HG03175 (cell line): ENCODE data around the gene MAP3K3.

ENCODE experiments used
- ATAC-seq: cut with Tn5 transposase; IDR thresholded peaks from one replicate; pipeline ENCODE4 v1.9.1; 2021; ENCODE audit warnings: mild to moderate bottlenecking, moderate library complexity; ENCODE audit not compliant: unreplicated experiment

Gene MAP3K3

DNA sequence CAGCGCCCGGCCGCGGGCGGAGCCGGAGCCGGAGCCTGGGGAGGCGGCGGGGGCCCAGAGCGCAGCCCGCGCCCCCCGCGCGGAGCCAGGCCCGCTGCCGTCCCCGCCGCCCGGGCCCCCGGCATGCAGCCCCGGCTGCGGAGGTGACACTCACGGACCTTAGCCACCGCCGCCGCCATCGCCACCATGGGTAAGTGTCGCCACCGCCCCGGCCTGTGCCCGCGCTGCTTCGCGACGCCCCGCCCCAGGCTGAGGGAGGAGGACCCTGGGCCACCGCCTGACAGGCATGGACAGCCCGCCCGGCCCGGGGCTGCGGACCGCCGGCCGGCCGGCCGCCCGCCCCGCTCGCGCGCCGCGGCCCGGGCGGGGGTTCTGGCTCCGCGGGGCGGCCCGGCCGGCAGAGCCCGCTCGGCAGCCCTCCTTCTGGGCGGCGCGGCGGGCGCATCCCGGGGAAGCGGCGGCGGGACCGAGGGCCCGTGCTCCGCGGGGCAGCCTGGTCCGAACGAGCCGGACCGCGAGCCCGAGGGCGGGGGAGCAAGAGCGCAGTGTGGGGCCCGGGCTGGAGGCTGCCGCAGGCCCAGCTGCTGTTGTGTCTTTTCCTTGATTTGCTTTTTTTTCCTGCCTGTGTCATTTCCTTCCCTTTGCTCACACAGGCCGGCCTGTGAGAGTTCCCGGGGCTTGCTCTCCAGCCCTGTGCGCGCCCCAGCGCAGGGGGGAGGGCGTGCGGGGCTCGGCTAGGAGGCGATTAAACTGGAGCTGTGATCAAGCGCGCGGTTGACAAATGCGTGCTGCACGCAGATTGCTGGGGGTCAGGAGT lies 565 bp downstream of the MAP3K3 start:
- ATAC-seq: peak; percentile 30

DNA sequence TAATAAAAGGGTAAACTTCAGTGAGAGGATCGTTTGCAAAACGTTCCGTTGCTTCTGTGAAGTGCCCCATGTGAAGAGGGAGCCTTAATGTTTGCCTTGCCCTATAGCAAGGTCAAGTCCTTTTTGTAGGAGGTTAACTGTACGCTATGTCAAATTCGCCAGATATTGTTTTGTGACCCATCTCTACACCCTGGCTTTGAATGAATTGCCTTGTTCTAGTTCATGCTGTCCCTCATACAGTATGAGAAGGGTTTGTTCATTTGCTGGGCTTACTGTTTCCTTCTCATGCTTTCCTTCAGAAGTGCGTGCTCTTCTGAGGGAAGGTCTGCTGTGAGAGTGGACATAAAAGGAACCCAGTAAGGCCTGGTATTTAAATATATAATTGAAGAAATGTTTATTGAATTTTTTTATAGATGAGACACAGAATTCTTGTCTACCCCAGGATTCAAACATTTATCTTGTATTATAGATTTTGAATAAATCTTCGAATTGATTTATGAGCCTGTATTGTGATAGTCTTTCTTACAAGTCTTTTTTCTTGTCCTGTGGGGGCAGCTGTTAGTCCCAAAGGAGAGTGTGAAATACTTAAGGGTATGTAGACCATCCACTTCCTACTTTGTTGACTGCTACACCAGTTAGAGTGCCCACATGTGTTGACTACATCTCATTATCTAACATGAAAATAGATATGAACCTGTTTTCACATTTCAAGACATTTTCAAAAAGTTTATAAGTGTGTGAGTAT lies 1.7 kb downstream of the MAP3K3 start:
- ATAC-seq: no peak

DNA sequence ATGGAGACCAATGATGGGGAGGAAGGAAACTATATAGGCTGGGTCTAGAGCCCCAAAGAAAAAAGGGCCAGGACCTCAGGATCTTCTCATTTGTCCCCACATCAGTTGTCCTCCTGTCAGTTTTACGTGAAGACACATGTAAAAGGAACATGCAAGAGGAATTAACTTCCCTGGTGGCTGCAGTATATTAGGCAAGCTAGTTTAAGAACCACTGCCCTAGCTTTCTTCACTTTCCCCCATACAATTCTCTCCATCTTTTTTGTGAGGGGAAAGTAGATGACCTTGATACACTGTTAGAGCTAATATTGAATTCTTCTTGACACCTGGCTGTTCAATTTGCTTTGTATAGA lies 2.3 kb downstream of the MAP3K3 start:
- ATAC-seq: no peak

DNA sequence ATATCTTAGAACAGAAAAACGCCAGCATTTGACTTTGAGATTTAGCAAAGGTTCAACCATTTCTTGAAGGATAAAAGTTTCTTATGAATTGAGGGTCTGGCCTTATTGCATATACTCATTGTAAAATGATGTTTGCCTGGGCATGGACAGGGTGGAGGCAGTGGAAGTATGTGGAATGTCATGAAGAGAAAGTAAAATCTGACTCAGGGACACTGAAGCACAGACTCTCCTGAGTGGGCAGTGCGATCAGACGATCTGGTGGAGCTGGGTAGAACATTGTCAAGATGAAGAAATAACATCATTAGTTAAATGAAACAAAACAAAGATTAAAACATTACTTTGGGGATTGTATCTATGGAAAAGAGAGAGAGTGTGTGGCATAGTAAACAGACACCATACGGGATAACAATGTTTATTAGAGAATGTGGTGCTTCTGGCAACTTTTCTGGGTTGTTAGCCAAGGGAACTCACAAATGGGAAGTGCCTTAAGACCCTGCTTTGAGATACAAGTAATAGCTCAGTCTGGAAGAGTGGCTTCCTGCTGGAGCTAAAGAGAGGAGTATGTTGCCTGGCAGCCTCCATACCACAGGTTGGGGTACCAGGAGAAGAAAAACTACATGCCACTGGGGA lies 4.4 kb downstream of the MAP3K3 start:
- no peak for ATAC-seq

DNA sequence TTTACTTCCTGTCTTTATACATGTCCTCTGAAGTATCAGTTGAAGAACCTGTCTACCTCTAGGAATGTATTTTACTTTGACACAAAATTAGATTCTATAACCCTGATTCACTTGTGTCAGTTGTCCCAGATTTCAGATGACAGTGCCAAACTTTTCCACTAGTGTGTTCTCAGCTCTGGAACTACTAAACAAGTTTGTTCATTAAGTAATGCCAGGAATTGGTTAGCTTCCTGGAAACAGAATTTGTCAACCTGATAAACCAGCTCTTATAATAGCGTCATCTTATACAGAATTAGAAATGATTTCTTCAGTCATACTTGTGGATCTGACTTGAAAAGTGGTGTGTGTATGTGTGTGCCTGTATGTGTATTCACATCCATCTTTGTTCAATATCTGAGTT lies 7.4 kb downstream of the MAP3K3 start:
- no peak for ATAC-seq

DNA sequence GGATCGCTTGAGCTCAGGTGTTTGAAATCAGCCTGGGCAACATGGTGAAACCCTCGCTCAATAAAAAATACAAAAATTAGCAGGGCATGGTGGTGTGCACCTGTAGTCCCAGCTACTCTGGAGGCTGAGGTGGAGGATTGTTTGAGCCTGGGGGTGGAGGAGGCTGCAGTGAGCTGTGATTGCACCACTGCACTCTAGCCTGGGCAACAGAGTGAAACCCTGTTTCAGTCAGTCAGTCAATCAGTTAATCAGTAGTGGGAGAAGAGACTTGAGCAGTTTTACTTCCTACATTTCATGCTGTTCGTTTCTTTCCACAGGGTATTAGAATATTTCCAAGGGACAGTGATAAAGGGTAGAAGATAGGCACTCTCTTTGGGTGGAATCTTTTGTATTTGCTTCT lies 8.8 kb downstream of the MAP3K3 start:
- ATAC-seq: no peak

DNA sequence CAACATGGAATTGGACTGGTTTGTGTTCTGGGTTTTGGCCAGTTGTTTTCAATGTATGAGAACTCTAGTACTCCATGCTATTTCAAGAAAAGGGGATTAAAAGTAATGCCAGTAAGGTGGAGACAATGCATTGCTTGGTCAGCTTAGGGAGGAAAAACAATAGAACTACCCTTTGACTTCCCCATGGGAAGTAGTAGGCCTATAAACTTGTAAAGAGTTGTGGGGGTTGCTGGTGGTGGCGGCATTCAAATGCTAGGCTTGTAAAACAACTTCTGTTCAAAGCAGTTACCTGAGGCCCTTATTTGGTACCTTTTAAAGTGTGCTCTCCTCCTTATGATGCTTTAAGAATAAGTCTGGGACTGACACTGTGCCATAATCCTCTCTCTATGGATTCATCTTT lies 9.4 kb downstream of the MAP3K3 start:
- no peak for ATAC-seq

DNA sequence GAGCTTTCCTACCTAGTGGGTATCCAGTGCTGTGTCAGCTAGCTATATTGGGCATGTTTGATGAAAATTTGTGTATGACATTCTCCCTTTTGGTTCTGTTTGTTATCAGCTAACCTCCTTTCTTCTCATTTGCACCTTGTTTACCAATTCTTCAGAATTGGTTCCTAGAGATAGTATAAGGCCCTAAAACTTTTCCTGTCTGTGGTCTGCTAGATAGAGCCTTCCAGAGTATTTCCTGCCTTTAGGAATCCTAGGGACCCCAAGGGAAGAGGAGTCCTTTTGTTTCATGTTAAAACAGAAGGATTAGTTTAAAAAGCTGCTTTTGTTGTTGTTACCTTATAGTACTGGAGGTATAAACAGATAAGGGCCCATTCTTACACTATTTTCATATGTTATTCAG lies 11.5 kb downstream of the MAP3K3 start:
- no peak for ATAC-seq

DNA sequence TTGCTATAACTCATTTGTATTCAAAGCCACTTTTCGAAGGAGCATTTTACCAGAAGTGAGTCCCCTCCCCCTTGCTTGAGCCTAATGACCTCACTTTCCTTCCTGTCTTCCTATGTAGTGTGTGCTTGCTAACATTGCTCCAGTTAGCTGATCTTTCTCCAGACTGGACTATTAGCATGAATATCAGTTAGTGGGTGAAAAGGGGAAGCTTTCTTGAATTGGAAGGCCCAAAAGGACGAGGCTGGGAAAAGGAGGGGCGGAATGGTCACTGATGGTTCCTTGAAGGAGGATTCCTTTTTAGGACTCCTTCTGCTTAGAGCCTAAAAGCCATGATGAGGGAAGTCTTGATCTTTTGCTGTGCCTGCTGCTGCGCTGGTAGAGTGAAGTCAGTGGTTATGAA lies 11.9 kb downstream of the MAP3K3 start:
- ATAC-seq: no peak

DNA sequence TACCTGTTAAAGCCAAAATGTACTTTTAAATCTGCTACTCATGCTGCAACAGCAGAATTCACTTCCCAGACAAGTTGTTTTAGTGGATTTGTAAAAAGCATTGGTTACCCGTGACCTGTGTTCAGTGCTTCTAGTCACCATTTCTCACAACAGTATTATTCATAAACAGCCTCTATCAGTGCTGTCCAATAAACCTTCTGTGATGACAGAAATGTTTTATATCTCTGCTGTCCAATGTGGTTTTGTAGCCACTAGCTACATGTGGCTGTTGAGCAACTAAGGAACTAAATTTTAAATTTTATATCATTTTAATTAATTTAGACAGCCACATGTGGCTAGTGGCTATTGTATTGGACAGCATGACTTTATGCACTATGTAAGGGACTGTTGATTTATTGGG lies 12.6 kb downstream of the MAP3K3 start:
- ATAC-seq: no peak

DNA sequence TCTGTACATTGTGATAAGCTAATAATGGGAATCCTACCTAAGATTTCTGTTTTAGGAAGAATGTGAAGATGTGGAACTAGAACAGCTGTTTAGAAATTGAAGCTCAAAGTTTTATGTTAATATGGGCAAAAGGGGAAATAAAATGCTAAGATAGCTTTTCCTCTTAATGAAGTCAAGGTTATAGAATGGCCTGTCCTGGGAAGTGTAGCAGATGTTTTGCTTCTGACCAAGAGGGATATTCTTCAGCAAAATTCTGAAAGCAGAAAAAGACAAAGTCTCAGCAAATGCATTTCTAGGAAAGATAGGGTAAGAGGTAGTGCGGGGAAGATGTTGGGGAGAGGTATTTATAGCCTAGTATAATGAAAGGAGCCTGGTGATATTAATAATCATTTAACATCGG lies 13.1 kb downstream of the MAP3K3 start:
- no peak for ATAC-seq

DNA sequence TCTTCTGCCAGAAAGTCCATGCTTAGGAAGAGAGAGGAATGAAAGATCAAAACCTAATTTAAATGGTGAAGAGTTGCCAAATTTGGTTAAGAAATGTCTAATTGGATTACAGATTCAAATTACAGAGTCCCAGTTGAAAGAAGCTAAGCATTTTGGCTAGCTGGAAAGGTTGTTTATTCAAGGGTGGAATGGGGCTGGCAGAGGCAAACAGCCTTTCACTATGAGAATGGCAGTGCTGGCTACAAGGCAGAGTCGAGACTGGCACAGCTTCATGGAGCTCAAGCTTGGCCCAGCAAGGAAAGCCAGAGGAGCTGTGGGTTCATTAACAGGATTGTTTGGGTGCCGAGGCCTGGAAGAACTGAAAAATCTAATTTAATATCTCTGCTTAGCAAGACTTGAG lies 13.6 kb downstream of the MAP3K3 start:
- ATAC-seq: no peak

DNA sequence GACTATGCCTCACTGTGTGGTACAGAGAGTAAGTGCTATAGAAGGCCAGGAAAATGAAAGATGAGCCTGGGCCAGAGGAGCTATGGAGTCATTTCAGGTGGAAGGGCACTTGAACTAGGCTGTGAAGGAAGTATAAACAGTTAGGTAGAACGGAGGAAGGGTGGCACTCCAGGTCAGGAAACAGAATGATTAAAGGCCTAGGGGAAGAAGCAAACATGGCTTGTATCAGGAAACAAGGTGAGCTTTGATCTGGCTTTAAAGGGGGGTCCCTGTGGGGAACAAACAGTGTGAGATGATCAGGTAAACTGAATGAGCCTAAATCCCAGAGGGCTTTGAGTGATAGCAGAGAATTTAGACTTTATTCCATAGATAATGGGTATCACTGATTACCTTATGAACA lies 16.9 kb downstream of the MAP3K3 start:
- ATAC-seq: no peak

DNA sequence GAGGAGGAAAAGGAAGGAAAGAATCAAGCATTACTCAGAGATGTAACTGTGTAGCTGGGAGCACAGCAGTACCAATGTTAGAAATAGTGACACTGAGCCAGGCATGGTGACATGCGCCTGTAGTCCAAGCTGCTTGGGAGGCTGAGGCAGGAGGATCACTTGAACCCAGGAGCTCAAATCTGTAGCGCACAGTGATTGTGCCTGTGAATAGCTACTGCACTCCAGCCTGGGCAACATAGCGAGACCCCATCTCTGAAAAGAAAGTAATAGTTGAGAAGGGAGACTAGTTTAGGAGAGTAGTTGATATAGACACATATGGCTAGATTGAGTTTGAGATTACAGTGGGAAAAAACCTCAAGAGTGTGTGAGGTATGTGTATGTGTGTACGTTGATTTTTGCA lies 17.8 kb downstream of the MAP3K3 start:
- ATAC-seq: no peak

DNA sequence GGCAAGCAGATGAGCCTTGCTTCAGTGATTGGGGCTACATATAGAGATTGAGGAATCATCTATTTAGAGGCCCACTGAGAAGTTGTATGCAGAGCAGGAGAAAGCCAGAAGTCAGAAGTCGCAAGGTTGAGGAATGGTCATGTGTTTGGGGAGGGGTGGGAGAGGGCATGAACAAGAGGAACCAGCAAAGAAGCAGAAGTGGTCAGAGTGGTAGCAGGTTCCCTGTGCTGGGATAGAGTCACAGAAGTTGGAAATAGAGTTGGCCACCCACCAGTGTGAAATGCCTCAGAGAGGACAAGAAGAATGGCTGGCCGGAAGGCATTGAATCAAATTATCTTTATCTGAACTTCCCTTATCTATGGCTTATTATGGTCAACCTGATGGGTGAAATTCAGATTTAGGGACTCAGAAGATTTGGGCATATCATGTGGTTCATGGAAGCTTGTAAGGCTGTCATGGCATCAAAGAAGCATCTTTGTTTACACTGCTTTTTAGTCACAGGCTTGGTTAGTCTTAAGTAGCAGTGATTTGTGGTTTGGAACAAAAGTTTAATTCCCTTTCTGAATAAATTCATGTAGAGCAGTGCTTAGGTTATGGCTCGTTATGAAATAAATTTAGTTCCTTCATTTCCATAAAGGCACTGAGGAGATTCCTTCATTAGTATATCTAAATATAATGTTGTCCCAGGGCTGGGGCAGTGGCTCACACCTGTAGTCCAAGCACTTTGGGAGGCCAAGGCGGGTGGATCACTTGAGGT lies 19.7 kb downstream of the MAP3K3 start:
- ATAC-seq: no peak

DNA sequence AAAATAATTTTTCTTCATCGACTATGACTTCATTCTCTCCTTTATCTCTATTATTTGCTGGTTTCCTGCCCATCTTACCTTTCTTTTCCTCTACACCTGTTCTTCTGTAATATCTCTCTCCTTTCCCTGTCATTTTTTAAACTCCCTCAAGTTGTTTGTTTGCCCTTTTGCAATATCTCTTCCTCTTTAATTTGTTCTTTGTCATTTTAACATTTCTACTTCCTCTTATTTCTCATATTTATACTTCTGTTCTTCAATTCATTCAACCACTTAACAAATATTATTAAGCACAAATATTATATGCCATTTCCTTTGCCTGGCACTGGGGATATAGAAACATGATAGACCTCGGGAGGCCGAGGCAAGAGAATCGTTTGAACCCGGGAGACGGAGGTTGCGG lies 22.6 kb downstream of the MAP3K3 start:
- ATAC-seq: no peak

DNA sequence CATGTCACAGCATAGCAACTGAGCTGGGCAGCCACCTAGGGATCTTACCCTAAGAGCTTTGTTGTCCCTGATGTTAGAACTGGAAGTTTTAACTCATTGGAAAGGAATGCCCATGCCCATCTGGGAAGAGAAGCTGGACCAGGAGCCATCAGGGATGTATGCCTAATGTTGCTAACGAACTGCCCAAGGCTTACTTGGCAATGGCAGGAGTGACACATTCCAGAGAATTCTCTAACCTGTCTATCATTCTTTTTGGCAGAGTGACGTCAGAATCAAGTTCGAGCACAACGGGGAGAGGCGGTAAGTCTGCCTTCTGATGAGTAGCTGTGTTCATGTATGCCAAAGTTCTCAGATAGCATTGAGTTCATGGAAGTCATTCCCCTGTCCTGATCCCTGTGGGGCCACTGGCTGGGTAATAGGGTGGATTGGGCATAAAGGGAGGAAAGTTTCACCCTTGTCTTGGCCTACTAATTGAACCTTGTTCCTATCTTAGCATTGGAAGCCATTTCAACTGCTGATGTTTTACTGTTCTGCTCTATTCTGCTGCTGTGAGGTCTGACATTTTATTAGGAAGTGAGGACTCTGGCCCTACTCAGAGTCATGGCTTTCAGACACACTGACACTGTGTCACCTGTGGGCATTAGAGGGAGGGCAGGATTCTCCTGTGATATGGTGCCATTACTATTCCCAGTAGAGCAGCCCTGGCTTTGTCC lies 23.7 kb downstream of the MAP3K3 start:
- ATAC-seq: peak; percentile 67

DNA sequence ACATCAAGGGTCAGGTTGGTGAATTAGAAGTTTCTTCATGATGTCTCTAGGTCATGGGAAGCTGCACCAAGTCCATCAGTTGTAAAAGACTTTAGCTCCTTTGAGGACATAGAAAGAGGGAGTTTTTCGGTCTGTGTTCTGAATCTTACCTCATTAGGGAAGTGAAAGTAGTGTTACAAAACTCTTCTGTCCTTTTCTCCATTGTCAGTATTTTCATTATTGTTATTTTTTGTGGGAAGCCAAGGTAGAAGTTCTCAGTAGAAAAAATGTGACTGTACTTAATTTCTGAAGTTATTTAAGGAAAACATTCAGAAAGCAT lies 24.2 kb downstream of the MAP3K3 start:
- peak; percentile 82 for ATAC-seq

DNA sequence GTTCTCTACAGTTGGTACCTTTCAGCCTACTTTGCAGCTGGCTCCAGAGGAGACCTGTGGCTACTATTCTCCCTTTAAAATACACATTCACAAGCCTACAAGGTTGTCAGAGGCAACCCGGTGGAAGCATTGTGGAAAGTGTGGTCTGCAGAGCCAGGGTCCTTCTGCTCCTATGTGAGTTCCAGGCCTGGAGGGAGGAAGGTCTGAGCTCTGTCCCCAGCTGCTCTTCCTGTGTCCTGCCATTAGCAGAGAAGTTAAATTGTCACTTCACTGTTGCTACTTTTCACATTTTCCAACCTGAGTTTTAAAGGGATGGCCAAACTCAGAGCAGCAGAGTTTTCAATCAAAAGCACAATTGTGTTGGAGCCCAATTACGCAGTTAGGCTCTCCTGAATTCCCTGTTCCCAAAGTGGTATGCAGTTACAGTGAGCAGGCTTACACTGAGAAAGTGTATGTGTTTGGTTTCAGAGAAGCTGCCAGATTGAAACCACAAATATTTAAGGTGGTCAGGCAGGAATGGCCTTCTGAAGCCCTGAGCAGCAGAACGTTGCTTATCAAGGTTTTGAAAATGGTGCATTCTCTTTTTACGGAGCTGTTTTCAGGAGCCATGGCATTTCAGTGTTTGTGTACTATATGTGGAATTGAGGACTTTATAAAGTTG lies 25.0 kb downstream of the MAP3K3 start:
- no peak for ATAC-seq

DNA sequence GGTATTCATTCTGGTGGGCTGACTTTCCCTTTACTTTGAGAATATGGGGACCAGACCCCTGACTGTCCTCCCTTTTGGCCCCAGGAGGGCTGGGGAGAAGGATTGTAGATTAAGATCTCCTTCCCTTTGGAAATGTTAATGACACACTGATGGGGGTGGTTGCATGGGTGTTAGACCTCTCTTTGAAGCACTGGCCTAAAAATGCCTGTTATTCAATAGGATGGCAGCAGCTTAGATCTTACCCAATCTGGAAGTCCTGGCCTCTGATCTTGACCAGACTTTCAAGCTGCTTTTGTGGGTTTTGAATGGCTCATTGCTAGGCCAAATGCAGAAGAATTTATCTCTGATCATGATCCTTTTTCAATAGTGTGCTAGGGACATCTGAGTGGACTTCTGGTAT lies 25.7 kb downstream of the MAP3K3 start:
- ATAC-seq: no peak
